SU-DHL-6 (cell line): ENCODE results near the gene TSPAN17.

Experiments
- H2AFZ ChIP-seq: fragments of 200-600 bp; sonication (generic); 2 replicates; pipeline ENCODE4 v1.6.1; 2014; ENCODE audit warnings: low read depth, mild to moderate bottlenecking, moderate library complexity, mixed read lengths, antibody characterized with exemption, low read length; ENCODE audit not compliant: severe bottlenecking
- H3F3A ChIP-seq: fragments of 200-600 bp; shearing (Covaris generic); 2 replicates; pipeline ENCODE4 v1.6.0; 2016; ENCODE audit warnings: antibody characterized with exemption, mild to moderate bottlenecking; ENCODE audit not compliant: insufficient read depth
- H3K27ac ChIP-seq: fragments of 200-600 bp; sonication (generic); 2 replicates; pipeline ENCODE4 v1.5.1; 2016; ENCODE audit warnings: low read depth, mild to moderate bottlenecking, low read length, moderate library complexity, mixed read lengths
- H3K27me3 ChIP-seq: fragments of 200-600 bp; sonication (generic), shearing (Covaris generic); 2 replicates; pipeline ENCODE4 v1.6.0; 2014; ENCODE audit warnings: mild to moderate bottlenecking, low read length
- H3K36me3 ChIP-seq: fragments of 200-600 bp; sonication (generic); 2 replicates; pipeline ENCODE4 v1.6.1; 2014; ENCODE audit warnings: mild to moderate bottlenecking, low read length, mixed read lengths
- H3K4me2 ChIP-seq: fragments of 300-600, 200-600 bp; shearing (Covaris generic), sonication (generic); 2 replicates; pipeline ENCODE4 v1.6.0; 2014; ENCODE audit warnings: low read length, low read depth, mild to moderate bottlenecking; ENCODE audit not compliant: poor library complexity, severe bottlenecking
- H3K4me3 ChIP-seq: fragments of 200-600 bp; sonication (generic); 2 replicates; pipeline ENCODE4 v1.5.1; 2014; ENCODE audit warnings: antibody characterized with exemption, low read length, mild to moderate bottlenecking, mixed read lengths; ENCODE audit not compliant: insufficient read depth, poor library complexity, severe bottlenecking
- H3K79me2 ChIP-seq: fragments of 200-600 bp; sonication (generic); 2 replicates; pipeline ENCODE4 v1.6.1; 2014; ENCODE audit warnings: mild to moderate bottlenecking, low read length, moderate library complexity; ENCODE audit not compliant: insufficient read depth
- H3K9ac ChIP-seq: fragments of 200-600 bp; sonication (generic); 2 replicates; pipeline ENCODE4 v1.7.0; 2014; ENCODE audit warnings: mild to moderate bottlenecking, low read length
- H3K9me2 ChIP-seq: fragments of 200-600 bp; sonication (generic); replicated peaks from 2 replicates; pipeline ENCODE4 v1.6.1; 2014; ENCODE audit warnings: low read length; ENCODE audit not compliant: insufficient read depth
- H3K9me3 ChIP-seq: fragments of 200-600 bp; sonication (generic); 2 replicates; pipeline ENCODE4 v1.6.1; 2014; ENCODE audit warnings: low read length, mixed read lengths; ENCODE audit not compliant: insufficient read depth
- H4K20me1 ChIP-seq: fragments of 200-600 bp; sonication (generic); 2 replicates; pipeline ENCODE4 v1.6.1; 2014; ENCODE audit warnings: low read depth, mild to moderate bottlenecking, antibody characterized with exemption, low read length, moderate library complexity, mixed read lengths
- EZH2phosphoT487 ChIP-seq: fragments of 200-600 bp; sonication (generic), shearing (Covaris generic); conservative IDR thresholded peaks from 2 replicates; pipeline ENCODE4 v1.6.1; 2018; ENCODE audit warnings: mild to moderate bottlenecking, antibody characterized with exemption, low read length, moderate library complexity, mixed read lengths
- TF ChIP-seq, protein P1 (sequence below): fragments of 200-600 bp; sonication (generic); IDR thresholded peaks from one replicate; pipeline ENCODE4 v1.5.1; 2017; ENCODE audit warnings: antibody characterized with exemption, mild to moderate bottlenecking, low read length, moderate library complexity; ENCODE audit not compliant: insufficient read depth, poor library complexity, severe bottlenecking

TSPAN17 gene

DNA sequence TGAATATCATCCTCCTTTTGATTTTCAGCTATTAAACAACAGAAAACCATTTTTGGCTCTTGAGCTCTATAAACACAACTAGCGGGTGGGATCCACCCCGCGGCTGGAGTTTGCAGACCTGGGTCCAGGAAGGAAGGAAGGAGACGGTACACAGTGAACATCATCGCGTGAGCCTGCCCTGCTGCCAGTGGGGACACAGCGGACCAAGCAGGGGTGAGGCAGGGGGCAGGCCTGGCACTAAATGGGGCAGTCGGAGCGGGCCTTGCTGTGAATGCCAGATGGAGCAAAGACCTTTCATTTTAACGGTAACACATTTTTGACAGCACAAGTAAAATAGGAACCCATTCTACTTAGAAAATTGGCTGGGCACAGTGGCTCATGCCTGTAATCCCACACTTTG lies 14.4 kb downstream of the TSPAN17 start:
- Histone ChIP-seq H3K79me2 (no peaks in the 10 kb centered on the region), H4K20me1 (no peaks in the 10 kb centered on the region), H3K9ac (no peak overlapping the region), H3K4me3 (no peak overlapping the region), H3K27me3 (no peaks in the 10 kb centered on the region), H3F3A (no peaks in the 10 kb centered on the region), H3K9me3 (no peaks in the 10 kb centered on the region), H2AFZ (no peak overlapping the region), H3K36me3 (no peaks in the 10 kb centered on the region), H3K4me2 (no peak overlapping the region), H3K27ac (no peak overlapping the region), H3K9me2 (no peaks in the 10 kb centered on the region)
- TF ChIP-seq, protein P1, sequence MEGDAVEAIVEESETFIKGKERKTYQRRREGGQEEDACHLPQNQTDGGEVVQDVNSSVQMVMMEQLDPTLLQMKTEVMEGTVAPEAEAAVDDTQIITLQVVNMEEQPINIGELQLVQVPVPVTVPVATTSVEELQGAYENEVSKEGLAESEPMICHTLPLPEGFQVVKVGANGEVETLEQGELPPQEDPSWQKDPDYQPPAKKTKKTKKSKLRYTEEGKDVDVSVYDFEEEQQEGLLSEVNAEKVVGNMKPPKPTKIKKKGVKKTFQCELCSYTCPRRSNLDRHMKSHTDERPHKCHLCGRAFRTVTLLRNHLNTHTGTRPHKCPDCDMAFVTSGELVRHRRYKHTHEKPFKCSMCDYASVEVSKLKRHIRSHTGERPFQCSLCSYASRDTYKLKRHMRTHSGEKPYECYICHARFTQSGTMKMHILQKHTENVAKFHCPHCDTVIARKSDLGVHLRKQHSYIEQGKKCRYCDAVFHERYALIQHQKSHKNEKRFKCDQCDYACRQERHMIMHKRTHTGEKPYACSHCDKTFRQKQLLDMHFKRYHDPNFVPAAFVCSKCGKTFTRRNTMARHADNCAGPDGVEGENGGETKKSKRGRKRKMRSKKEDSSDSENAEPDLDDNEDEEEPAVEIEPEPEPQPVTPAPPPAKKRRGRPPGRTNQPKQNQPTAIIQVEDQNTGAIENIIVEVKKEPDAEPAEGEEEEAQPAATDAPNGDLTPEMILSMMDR = no peak
- no peak for TF ChIP-seq EZH2phosphoT487

DNA sequence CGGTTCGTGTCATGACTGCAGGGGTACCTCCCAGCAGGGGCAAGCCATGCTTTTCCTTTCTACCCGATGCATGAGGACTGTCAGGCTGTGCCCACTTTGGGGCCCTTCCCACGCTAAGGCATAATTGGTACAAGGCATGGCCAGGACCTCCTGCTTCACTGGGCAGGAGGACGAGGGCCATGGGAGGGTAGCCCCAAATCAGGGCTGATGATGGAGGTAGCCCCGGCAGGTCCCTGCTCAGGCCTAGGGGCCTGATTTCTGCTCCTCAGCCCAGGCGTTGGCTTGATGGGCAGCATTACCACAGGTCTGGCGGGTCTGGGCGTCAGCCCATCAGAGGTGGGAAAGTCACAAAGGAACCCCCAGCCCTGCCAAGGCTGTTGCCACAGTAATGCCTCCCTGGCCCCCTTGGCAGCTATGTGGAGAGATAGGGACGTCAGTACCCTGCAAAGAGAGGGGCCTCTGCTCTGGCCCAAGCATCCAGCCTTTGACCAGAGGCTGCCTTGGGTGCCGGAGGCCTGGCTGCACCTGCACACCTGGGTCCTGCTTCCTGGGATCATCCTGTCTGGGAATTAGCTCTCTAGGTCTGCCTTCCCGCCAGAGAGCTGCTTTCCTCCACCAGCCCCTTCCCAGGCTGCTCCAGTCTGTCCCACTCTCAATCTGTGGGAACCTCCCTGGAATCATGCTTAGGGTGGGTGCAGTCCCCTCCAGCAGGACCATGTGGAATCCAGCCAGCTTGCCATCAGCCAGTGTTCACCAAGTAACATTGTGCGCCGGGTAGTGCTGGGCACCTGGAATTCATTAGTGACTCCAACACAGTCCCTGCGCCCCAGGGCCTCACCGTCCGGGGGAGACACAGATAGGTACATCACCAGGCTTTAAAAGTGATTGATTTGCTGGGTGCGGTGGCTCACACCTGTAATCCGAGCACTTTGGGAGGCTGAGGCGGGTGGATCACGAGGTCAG lies 15.4 kb downstream of the TSPAN17 start:
- no peak for TF ChIP-seq EZH2phosphoT487
- Histone ChIP-seq H3K4me2 (no peak overlapping the region), H3K27me3 (no peaks in the 10 kb centered on the region), H2AFZ (no peak overlapping the region), H3K36me3 (no peaks in the 10 kb centered on the region), H3K9ac (no peak overlapping the region), H4K20me1 (no peaks in the 10 kb centered on the region), H3K9me2 (no peaks in the 10 kb centered on the region), H3F3A (no peaks in the 10 kb centered on the region), H3K4me3 (no peak overlapping the region), H3K27ac (no peak overlapping the region), H3K79me2 (no peaks in the 10 kb centered on the region), H3K9me3 (no peaks in the 10 kb centered on the region)

DNA sequence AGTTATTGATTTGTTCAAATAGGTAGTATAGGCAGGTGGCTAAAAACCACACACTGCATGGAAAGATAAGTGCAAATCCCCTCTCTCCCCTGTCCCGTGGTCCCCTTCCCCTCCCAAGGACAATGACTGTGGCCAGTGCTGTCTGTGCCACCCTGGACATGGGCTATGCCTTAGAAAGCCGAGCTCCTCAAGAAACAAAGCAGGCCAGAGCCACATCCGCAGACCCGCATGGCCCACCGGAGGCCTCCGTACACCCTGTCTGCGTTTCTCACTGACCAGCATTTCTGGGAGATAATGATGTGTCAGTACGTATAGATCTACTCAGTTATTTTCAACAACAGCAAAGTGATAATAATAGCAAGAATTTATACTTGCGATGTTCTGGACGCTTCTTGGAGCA lies 16.3 kb downstream of the TSPAN17 start:
- no peaks in the 10 kb centered on the region for H4K20me1 ChIP-seq

More for the DNA sequence above, 16.3 kb downstream of the TSPAN17 start:
- no peak overlapping the region for H3K4me3 ChIP-seq
- no peak overlapping the region for H3K9ac ChIP-seq
- no peaks in the 10 kb centered on the region; the same call in 1 of the 2 replicates for H3K27me3 ChIP-seq
- H3K27ac ChIP-seq = no peak overlapping the region
- no peaks in the 10 kb centered on the region for H3F3A ChIP-seq
- no peaks in the 10 kb centered on the region for H3K9me3 ChIP-seq
- no peaks in the 10 kb centered on the region for H3K36me3 ChIP-seq
- no peak for TF ChIP-seq EZH2phosphoT487
- TF ChIP-seq, protein P1 = no peak
- no peak overlapping the region for H2AFZ ChIP-seq
- H3K4me2 ChIP-seq = no peak overlapping the region
- no peaks in the 10 kb centered on the region for H3K9me2 ChIP-seq
- no peaks in the 10 kb centered on the region for H3K79me2 ChIP-seq
